Mesenchymal stem cell (in vitro differentiated cells and primary cell): ENCODE results near the gene TMEM94.
A peak's percentile ranks its signal among the peaks of the same experiment; 100 is the strongest.

Experiments used
- DNase-seq: peaks from one replicate; pipeline ENCODE4 v3.0.0-alpha.2; 2013
- H2AFZ ChIP-seq: one replicate; pipeline ENCODE4 v1.6.1; 2013; ENCODE audit warnings: low read depth, mild to moderate bottlenecking, control low read depth, inconsistent platforms, low read length, moderate library complexity
- H2AK5ac ChIP-seq: 2 replicates; pipeline ENCODE4 v1.6.1; 2013; ENCODE audit warnings: low read length, moderate library complexity, mild to moderate bottlenecking, inconsistent platforms; ENCODE audit not compliant: severe bottlenecking
- H2BK120ac ChIP-seq: one replicate; pipeline ENCODE4 v1.6.1; 2013; ENCODE audit warnings: low read depth, mild to moderate bottlenecking, inconsistent platforms, low read length, moderate library complexity
- H2BK12ac ChIP-seq, 2 experiments: one replicate each; pipeline ENCODE4 v1.6.1; 2013; ENCODE audit warnings: inconsistent platforms in 2 of 2, low read length in 2 of 2, mild to moderate bottlenecking in 2 of 2, moderate library complexity in 2 of 2, control low read depth in 1 of 2
- H2BK15ac ChIP-seq: one replicate; pipeline ENCODE4 v1.6.1; 2013; ENCODE audit warnings: mild to moderate bottlenecking, low read depth, inconsistent platforms; ENCODE audit not compliant: poor library complexity, severe bottlenecking
- H2BK5ac ChIP-seq: 2 replicates; pipeline ENCODE4 v1.6.1; 2013; ENCODE audit warnings: low read depth, mild to moderate bottlenecking, low read length, control low read depth, inconsistent platforms; ENCODE audit not compliant: poor library complexity, severe bottlenecking
- H3K14ac ChIP-seq, 2 experiments: one replicate each; pipeline ENCODE4 v1.6.1; 2013; ENCODE audit warnings: inconsistent platforms in 2 of 2, low read length in 2 of 2, control low read depth in 1 of 2, mild to moderate bottlenecking in 1 of 2, moderate library complexity in 1 of 2
- H3K18ac ChIP-seq, 2 experiments: one replicate each; pipeline ENCODE4 v1.6.1; 2013; ENCODE audit warnings: inconsistent platforms in 2 of 2, low read length in 2 of 2, control low read depth in 1 of 2, low read depth in 1 of 2, mild to moderate bottlenecking in 1 of 2
- H3K23ac ChIP-seq, 2 experiments: one replicate each; pipeline ENCODE4 v1.6.1; 2013; ENCODE audit warnings: inconsistent platforms in 2 of 2, low read length in 2 of 2, mild to moderate bottlenecking in 2 of 2, moderate library complexity in 2 of 2, control low read depth in 1 of 2
- H3K27ac ChIP-seq: 2 replicates; pipeline ENCODE4 v1.5.1; 2013; ENCODE audit warnings: mild to moderate bottlenecking, moderate library complexity, low read length, control low read depth, inconsistent platforms; ENCODE audit not compliant: poor library complexity, severe bottlenecking
- H3K27me3 ChIP-seq, 2 experiments: 2 replicates each; pipeline versions ENCODE4 v1.6.1 to v1.7.0; 2013; ENCODE audit warnings: low read length in 2 of 2, mild to moderate bottlenecking in 2 of 2, moderate library complexity in 2 of 2, control low read depth in 1 of 2, inconsistent platforms in 1 of 2; ENCODE audit not compliant: control insufficient read depth in 1 of 2, insufficient read depth in 1 of 2
- H3K36me3 ChIP-seq, 2 experiments: 2 replicates each; pipeline versions ENCODE4 v1.6.1 to v1.7.0; 2013; ENCODE audit warnings: low read length in 2 of 2, control low read depth in 1 of 2, inconsistent platforms in 1 of 2, low read depth in 1 of 2, mild to moderate bottlenecking in 1 of 2; ENCODE audit not compliant: insufficient read depth in 2 of 2, control insufficient read depth in 1 of 2
- H3K4ac ChIP-seq, 2 experiments: one replicate each; pipeline ENCODE4 v1.6.1; 2013; ENCODE audit warnings: inconsistent platforms in 2 of 2, low read length in 2 of 2, mild to moderate bottlenecking in 2 of 2, moderate library complexity in 2 of 2, control low read depth in 1 of 2, low read depth in 1 of 2
- H3K4me1 ChIP-seq: 2 replicates; pipeline ENCODE4 v1.6.1; 2013; ENCODE audit warnings: low read depth, low read length, control low read depth; ENCODE audit not compliant: control insufficient read depth, insufficient read depth
- H3K4me2 ChIP-seq: 2 replicates; pipeline ENCODE4 v1.6.1; 2013; ENCODE audit warnings: low read length, mild to moderate bottlenecking, inconsistent platforms; ENCODE audit not compliant: poor library complexity, severe bottlenecking
- H3K4me3 ChIP-seq, 2 experiments: 2 replicates each; pipeline versions ENCODE4 v1.5.1 to v1.7.0; 2013; ENCODE audit warnings: low read length in 2 of 2, mild to moderate bottlenecking in 2 of 2, control low read depth in 1 of 2, low read depth in 1 of 2; ENCODE audit not compliant: insufficient read depth in 1 of 2
- H3K79me1 ChIP-seq: replicated peaks from 2 replicates; pipeline ENCODE4 v1.6.1; 2013; ENCODE audit warnings: mild to moderate bottlenecking, control low read depth, low read length, inconsistent platforms; ENCODE audit not compliant: poor library complexity, severe bottlenecking
- H3K9ac ChIP-seq: 2 replicates; pipeline ENCODE4 v1.7.0; 2013; ENCODE audit warnings: mild to moderate bottlenecking, low read length, moderate library complexity
- H3K9me3 ChIP-seq: 2 replicates; pipeline ENCODE4 v1.7.0; 2013; ENCODE audit warnings: mild to moderate bottlenecking, low read length; ENCODE audit not compliant: control insufficient read depth
- H4K8ac ChIP-seq: one replicate; pipeline ENCODE4 v1.6.1; 2013; ENCODE audit warnings: inconsistent platforms, mild to moderate bottlenecking, low read length, moderate library complexity
- H4K91ac ChIP-seq: one replicate; pipeline ENCODE4 v1.6.1; 2013; ENCODE audit warnings: mild to moderate bottlenecking, low read length, inconsistent platforms
- WGBS: methylation state at CpG from one replicate; pipeline ENCODE4 v1.1.7; 2013; ENCODE audit warnings: mixed read lengths; 5-methylcytosine and 5-hydroxymethylcytosine counted together

TMEM94 gene

GRCh38 chr17:75481194-75482068, 25.0 kb downstream of the TMEM94 start:
- Histone ChIP-seq H3K36me3 (peaks cover 3 to 39% of the 10 kb centered on the region in 2 experiments), H3K4me3 (no peak overlapping the region), H2BK12ac (no peak overlapping the region), H2BK15ac (no peak overlapping the region), H2AFZ (no peak overlapping the region), H3K18ac (no peak overlapping the region), H2AK5ac (peak overlapping the region; percentile 24), H2BK120ac (no peak overlapping the region), H4K8ac (no peak overlapping the region), H3K23ac (no peak overlapping the region), H3K9ac (no peak overlapping the region), H3K9me3 (no peaks in the 10 kb centered on the region), H3K4ac (no peak overlapping the region), H2BK5ac (no peak overlapping the region), H3K14ac (no peak overlapping the region), H3K27ac (no peak overlapping the region), H3K27me3 (no peaks in the 10 kb centered on the region), H3K4me2 (no peak overlapping the region), H4K91ac (no peak overlapping the region), H3K79me1 (peaks cover 56% of the 10 kb centered on the region), H3K4me1 (peaks cover 13% of the 10 kb centered on the region)
- no peak for DNase-seq
- WGBS: 89% methylated on average over 12 of the region's 13 CpGs

- no peak overlapping the region for H2AK5ac ChIP-seq
- H4K91ac ChIP-seq: no peak overlapping the region
- H2AFZ ChIP-seq: no peak overlapping the region
- no peaks in the 10 kb centered on the region for H3K27me3 ChIP-seq
- no peak overlapping the region for H3K23ac ChIP-seq
- no peak overlapping the region for H3K18ac ChIP-seq
- H3K4me1 ChIP-seq: peaks cover 17% of the 10 kb centered on the region
- no peak overlapping the region for H2BK12ac ChIP-seq
- no peak overlapping the region for H4K8ac ChIP-seq
- H3K4me3 ChIP-seq: no peak overlapping the region
- no peak overlapping the region for H3K14ac ChIP-seq
- H3K4me2 ChIP-seq: no peak overlapping the region
- DNase-seq: no peak
- no peak overlapping the region for H3K4ac ChIP-seq
- H3K36me3 ChIP-seq: peaks cover 4 to 39% of the 10 kb centered on the region in 2 experiments
- 93% methylated on average over 13 of the region's 16 CpGs for WGBS
- peaks cover 52% of the 10 kb centered on the region for H3K79me1 ChIP-seq
- H3K9me3 ChIP-seq: no peaks in the 10 kb centered on the region
- no peak overlapping the region for H3K9ac ChIP-seq
- no peak overlapping the region for H2BK120ac ChIP-seq
- H3K27ac ChIP-seq: no peak overlapping the region
- no peak overlapping the region for H2BK5ac ChIP-seq
- H2BK15ac ChIP-seq: no peak overlapping the region
Observed at GRCh38 chr17:75482098-75482942, 25.9 kb downstream of the TMEM94 start.

DNA sequence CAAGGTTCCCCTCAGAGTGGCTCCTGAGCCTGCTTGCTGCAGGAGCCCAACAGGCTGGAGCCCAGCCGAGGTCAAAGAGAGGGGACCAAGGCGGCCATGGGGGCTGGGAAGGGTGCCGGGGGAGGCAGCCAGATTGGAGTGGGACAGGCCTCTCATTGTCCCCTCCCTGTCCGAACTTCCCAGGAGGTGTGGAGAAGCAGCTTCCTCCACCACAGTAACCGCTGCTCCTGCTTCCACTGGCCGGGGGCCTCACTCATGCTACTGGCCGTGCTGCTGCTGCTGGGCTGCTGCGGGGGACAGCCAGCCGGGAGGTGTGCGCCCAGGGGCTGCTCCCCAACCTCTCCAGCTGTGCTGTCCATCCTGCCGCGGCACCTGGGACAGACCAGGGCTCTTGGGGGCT, 29.3 kb downstream of the TMEM94 start:
- Histone ChIP-seq H3K4me1 (peaks cover 10% of the 10 kb centered on the region), H3K23ac (no peak overlapping the region), H3K9ac (no peak overlapping the region), H2AFZ (no peak overlapping the region), H3K4me2 (no peak overlapping the region), H3K36me3 (peaks cover 4 to 62% of the 10 kb centered on the region in 2 experiments), H4K91ac (no peak overlapping the region), H3K14ac (no peak overlapping the region), H2BK120ac (no peak overlapping the region), H3K27me3 (no peaks in the 10 kb centered on the region), H2AK5ac (no peak overlapping the region), H3K9me3 (no peaks in the 10 kb centered on the region), H2BK15ac (no peak overlapping the region), H3K27ac (no peak overlapping the region), H4K8ac (no peak overlapping the region), H2BK5ac (no peak overlapping the region), H3K18ac (no peak overlapping the region), H3K79me1 (peaks cover 38% of the 10 kb centered on the region), H3K4ac (no peak overlapping the region), H3K4me3 (no peak overlapping the region), H2BK12ac (no peak overlapping the region)
- DNase-seq: no peak
- WGBS: 94% methylated on average over 12 of the region's 12 CpGs

GRCh38 chr17:75486151-75486550, 29.7 kb downstream of the TMEM94 start:
- Histone ChIP-seq H2BK5ac (no peak overlapping the region), H3K9me3 (no peaks in the 10 kb centered on the region), H2AK5ac (no peak overlapping the region), H3K36me3 (peaks cover 4 to 62% of the 10 kb centered on the region in 2 experiments), H3K14ac (no peak overlapping the region), H3K4ac (no peak overlapping the region), H3K27me3 (no peaks in the 10 kb centered on the region), H3K27ac (no peak overlapping the region), H3K18ac (no peak overlapping the region), H3K23ac (no peak overlapping the region), H3K79me1 (peaks cover 34% of the 10 kb centered on the region), H2BK120ac (no peak overlapping the region), H3K4me2 (no peak overlapping the region), H3K4me3 (no peak overlapping the region), H2AFZ (no peak overlapping the region), H3K9ac (no peak overlapping the region), H2BK12ac (no peak overlapping the region), H4K91ac (no peak overlapping the region), H3K4me1 (peaks cover 10% of the 10 kb centered on the region), H2BK15ac (no peak overlapping the region), H4K8ac (no peak overlapping the region)
- 98% methylated on average over 14 of the region's 14 CpGs for WGBS
- DNase-seq: no peak
